ENCODE measurements around the gene CCR3. TPM values are rescaled to one million over a fixed set of nuclear protein-coding genes. Genes with fewer than 3 reads are reported as not detected.

CCR3 gene
- total RNA-seq, 2 donors from 2014 or later = not detected

GRCh38 chr3:46298871-46299607 lies 56.8 kb downstream of the CCR3 start:
- Histone ChIP-seq H3K27me3 (no peaks in the 10 kb centered on the region), H3K36me3 (replicated peaks in 1 of 2; ENCODE audit: insufficient read depth in 1 of 2, low read depth in 2 of 2) (no peaks in the 10 kb centered on the region), H3K4me1 (no peaks in the 10 kb centered on the region), H3K4me3 (no peak overlapping the region), H3K9me3 (no peaks in the 10 kb centered on the region), H3K27ac (peak overlapping the region in 1 of 4 donors; percentile 19)
- TF ChIP-seq POLR2A (IDR thresholded peaks at IDR 0.05) (no peak), CTCF (IDR thresholded peaks at IDR 0.05) (no peak)
- intact Hi-C loops (cut with DNase I) = no loop called here
- no peak for ATAC-seq
- no peak for DNase-seq
- 61 to 75% methylated on average over 9 of the region's 9 CpGs for WGBS, 2 donors

GRCh38 chr3:46299608-46300460 lies 57.6 kb downstream of the CCR3 start:
- H3K27me3 ChIP-seq = no peaks in the 10 kb centered on the region
- 60 to 61% methylated on average over 5 of the region's 5 CpGs for WGBS, 2 donors
- no peak overlapping the region for H3K4me3 ChIP-seq
- TF ChIP-seq POLR2A (IDR thresholded peaks at IDR 0.05) (no peak), CTCF (IDR thresholded peaks at IDR 0.05) (no peak)
- H3K36me3 ChIP-seq (replicated peaks in 1 of 2; ENCODE audit: insufficient read depth in 1 of 2, low read depth in 2 of 2) = no peaks in the 10 kb centered on the region
- intact Hi-C loops (cut with DNase I) = no loop called here
- H3K9me3 ChIP-seq = no peaks in the 10 kb centered on the region
- ATAC-seq = no peak
- H3K27ac ChIP-seq = peak overlapping the region in 1 of 4 donors; percentile 19
- DNase-seq = peak in 1 of 4 donors; percentile 45
- no peaks in the 10 kb centered on the region for H3K4me1 ChIP-seq

GRCh38 chr3:46300461-46300789 lies 58.2 kb downstream of the CCR3 start:
- Histone ChIP-seq H3K4me1 (no peaks in the 10 kb centered on the region), H3K27me3 (no peaks in the 10 kb centered on the region), H3K4me3 (no peak overlapping the region), H3K36me3 (replicated peaks in 1 of 2; ENCODE audit: insufficient read depth in 1 of 2, low read depth in 2 of 2) (no peaks in the 10 kb centered on the region), H3K27ac (peak overlapping the region in 1 of 4 donors; percentile 65), H3K9me3 (no peaks in the 10 kb centered on the region)
- WGBS, 2 donors = 32 to 40% methylated on average over 3 of the region's 3 CpGs
- no peak for DNase-seq
- no peak for ATAC-seq
- intact Hi-C loops (cut with DNase I) = no loop called here
- no peak for TF ChIP-seq CTCF (IDR thresholded peaks at IDR 0.05)
- TF ChIP-seq POLR2A (IDR thresholded peaks at IDR 0.05) = no peak

DNA sequence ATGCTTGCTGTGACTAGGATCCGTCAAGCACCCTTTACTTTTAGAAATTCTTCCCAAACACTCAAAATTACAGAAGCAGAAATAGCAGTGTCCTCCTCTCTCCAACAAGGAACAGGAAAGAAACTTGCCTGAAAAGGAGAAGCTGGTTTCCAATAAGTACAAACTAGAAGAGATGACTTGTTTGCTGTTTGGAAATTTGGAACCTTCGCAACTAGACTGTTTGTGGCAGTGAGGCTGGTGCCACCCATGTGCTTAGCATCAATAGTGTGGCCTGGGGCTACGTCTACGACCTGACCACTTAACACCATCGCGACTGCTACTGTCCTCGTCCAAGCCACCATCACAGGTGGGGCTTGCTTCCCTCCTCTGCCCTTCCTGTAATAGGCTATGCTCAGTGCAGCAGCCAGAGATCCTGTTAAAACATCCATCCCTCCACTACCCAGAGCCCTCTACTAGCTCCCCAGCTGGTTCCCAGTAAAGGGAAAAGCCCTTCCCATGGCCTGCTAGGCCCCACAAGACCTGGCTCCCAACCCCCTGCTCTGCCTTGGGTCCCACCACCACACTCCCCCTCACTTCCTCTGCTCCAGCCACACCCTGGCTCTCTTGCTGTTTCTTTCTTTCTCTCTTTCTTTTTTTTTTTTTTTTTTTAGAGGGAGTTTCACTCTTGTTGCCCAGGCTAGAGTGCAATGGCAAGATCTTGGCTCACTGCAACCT lies 59.0 kb downstream of the CCR3 start:
- ATAC-seq (no peak), DNase-seq (peak in 1 of 4 donors; percentile 10)
- TF ChIP-seq CTCF (IDR thresholded peaks at IDR 0.05) = no peak
- TF ChIP-seq POLR2A (IDR thresholded peaks at IDR 0.05) = no peak
- no peaks in the 10 kb centered on the region for H3K36me3 ChIP-seq (replicated peaks in 1 of 2; ENCODE audit: insufficient read depth in 1 of 2, low read depth in 2 of 2)
- H3K4me1 ChIP-seq = no peaks in the 10 kb centered on the region
- no peak overlapping the region for H3K4me3 ChIP-seq
- 75 to 78% methylated on average over 7 of the region's 7 CpGs for WGBS, 2 donors
- peak overlapping the region in 1 of 4 donors; percentile 65 for H3K27ac ChIP-seq
- H3K9me3 ChIP-seq = no peaks in the 10 kb centered on the region
- intact Hi-C loops (cut with DNase I) = no loop called here
- no peaks in the 10 kb centered on the region for H3K27me3 ChIP-seq

Measured in body of pancreas (tissue), 4 donors.